Activated T-cell treated with anti-CD3 and anti-CD28 coated beads, Interleukin-2, amount 50 U/mL, for 72 hours (primary cell): Measurements from ENCODE around the gene LPP. TPM values are rescaled to one million over a fixed set of nuclear protein-coding genes. Genes with fewer than 3 reads are reported as not detected.
"Not testable (repeated sequence)": the region's sequence is repeated elsewhere in the genome, so short reads cannot be mapped to it uniquely, and the experiment has no call there.

ENCODE experiments used
- ATAC-seq, 2 donors: fragments of 150-1000 bp; cut with Tn5 transposase; replicated peaks in 1 of 2; 2 replicates each; pipeline ENCODE4 v1.10.0; 2021; ENCODE audit warnings: moderate library complexity in 2 of 2, mild to moderate bottlenecking in 1 of 2
- DNase-seq, 2 donors: peaks; one replicate each; pipeline ENCODE4 v3.0.0; 2021 to 2022; ENCODE audit warnings: mixed read lengths in 1 of 2
- H3K27ac Mint-ChIP-seq: one replicate; pipeline ENCODE4 v1.8.0; 2022; ENCODE audit warnings: mild to moderate bottlenecking, moderate library complexity, mixed read lengths
- H3K27me3 Mint-ChIP-seq: one replicate; pipeline ENCODE4 v1.8.0; 2022; ENCODE audit warnings: low read depth, mixed read lengths
- H3K36me3 Mint-ChIP-seq, 2 donors: one replicate each; pipeline ENCODE4 v1.8.0; 2022; ENCODE audit warnings: mixed read lengths in 2 of 2, mild to moderate bottlenecking in 1 of 2; ENCODE audit not compliant: insufficient read depth in 2 of 2
- H3K4me1 Mint-ChIP-seq: one replicate; pipeline ENCODE4 v1.8.0; 2022; ENCODE audit warnings: low read depth, mixed read lengths
- H3K4me3 Mint-ChIP-seq, 2 donors: one replicate each; pipeline ENCODE4 v1.8.0; 2022; ENCODE audit warnings: mild to moderate bottlenecking in 2 of 2, mixed read lengths in 2 of 2, moderate library complexity in 2 of 2
- H3K9me3 Mint-ChIP-seq, 2 donors: one replicate each; pipeline ENCODE4 v1.8.0; 2022; ENCODE audit warnings: mixed read lengths in 2 of 2
- total RNA-seq, 2 donors: library from RNA; stranded (reverse); gene quantifications; one replicate each; pipeline ENCODE4 v1.2.3, GENCODE V29; 2022

Gene LPP
- total RNA-seq, 2 donors from 2014 or later: 50.4 to 67.7 TPM

- not testable (repeated sequence) for H3K4me3 Mint-ChIP-seq, H3K9me3 Mint-ChIP-seq, H3K27me3 Mint-ChIP-seq, DNase-seq, H3K36me3 Mint-ChIP-seq, H3K27ac Mint-ChIP-seq, ATAC-seq, H3K4me1 Mint-ChIP-seq
Observed at GRCh38 chr3:188613721-188614120, 459.8 kb downstream of the LPP start.

- Mint-ChIP-seq H3K36me3 (peaks cover 0 to 2% of the 10 kb centered on the region in 2 donors), H3K4me1 (no peaks in the 10 kb centered on the region), H3K27ac (no peak overlapping the region), H3K27me3 (no peaks in the 10 kb centered on the region), H3K4me3 (no peak overlapping the region), H3K9me3 (peaks cover 0 to 2% of the 10 kb centered on the region in 2 donors)
- DNase-seq (no peak), ATAC-seq (no peak)
Observed at GRCh38 chr3:188617270-188617669, 463.3 kb downstream of the LPP start.

GRCh38 chr3:188617988-188618701 is 464.2 kb downstream of the LPP start:
- Mint-ChIP-seq H3K9me3 (peaks cover 0 to 2% of the 10 kb centered on the region in 2 donors), H3K4me3 (no peak overlapping the region), H3K27ac (no peak overlapping the region), H3K27me3 (no peaks in the 10 kb centered on the region), H3K4me1 (no peaks in the 10 kb centered on the region), H3K36me3 (peaks cover 0 to 2% of the 10 kb centered on the region in 2 donors)
- ATAC-seq (no peak), DNase-seq (no peak)

GRCh38 chr3:188620752-188621151 is 466.8 kb downstream of the LPP start:
- Mint-ChIP-seq H3K36me3 (no peaks in the 10 kb centered on the region), H3K27ac (no peak overlapping the region), H3K9me3 (peaks cover 0 to 2% of the 10 kb centered on the region in 2 donors), H3K4me3 (no peak overlapping the region), H3K27me3 (no peaks in the 10 kb centered on the region), H3K4me1 (no peaks in the 10 kb centered on the region)
- ATAC-seq: peak in 1 of 2 donors; percentile 36
- no peak for DNase-seq

GRCh38 chr3:188624384-188624783 is 470.4 kb downstream of the LPP start:
- H3K4me1 Mint-ChIP-seq: peaks cover 15% of the 10 kb centered on the region
- peaks cover 0 to 2% of the 10 kb centered on the region in 2 donors for H3K9me3 Mint-ChIP-seq
- DNase-seq: no peak
- H3K27ac Mint-ChIP-seq: no peak overlapping the region
- H3K27me3 Mint-ChIP-seq: no peaks in the 10 kb centered on the region
- ATAC-seq: no peak
- no peak overlapping the region for H3K4me3 Mint-ChIP-seq
- peaks cover 1 to 8% of the 10 kb centered on the region in 2 donors for H3K36me3 Mint-ChIP-seq

- H3K27ac Mint-ChIP-seq: no peak overlapping the region
- peaks cover 15% of the 10 kb centered on the region for H3K4me1 Mint-ChIP-seq
- peaks cover 1 to 8% of the 10 kb centered on the region in 2 donors for H3K36me3 Mint-ChIP-seq
- peaks cover 0 to 2% of the 10 kb centered on the region in 2 donors for H3K9me3 Mint-ChIP-seq
- H3K4me3 Mint-ChIP-seq: no peak overlapping the region
- no peak for ATAC-seq
- no peak for DNase-seq
- no peaks in the 10 kb centered on the region for H3K27me3 Mint-ChIP-seq
Observed at GRCh38 chr3:188624828-188625227, 470.9 kb downstream of the LPP start.

- peak overlapping the region; percentile 24 for H3K27ac Mint-ChIP-seq
- no peaks in the 10 kb centered on the region for H3K27me3 Mint-ChIP-seq
- peaks cover 1 to 9% of the 10 kb centered on the region in 2 donors for H3K36me3 Mint-ChIP-seq
- H3K4me3 Mint-ChIP-seq: peak overlapping the region in 1 of 2 donors; percentile 61
- DNase-seq (no peak), ATAC-seq (peak; percentile 76 to 84)
- H3K9me3 Mint-ChIP-seq: peaks cover 1 to 2% of the 10 kb centered on the region in 2 donors
- H3K4me1 Mint-ChIP-seq: peaks cover 15% of the 10 kb centered on the region
Observed at GRCh38 chr3:188627652-188628051, 473.7 kb downstream of the LPP start.

- H3K4me1 Mint-ChIP-seq: peaks cover 15% of the 10 kb centered on the region
- no peak overlapping the region for H3K4me3 Mint-ChIP-seq
- H3K36me3 Mint-ChIP-seq: peaks cover 4 to 12% of the 10 kb centered on the region in 2 donors
- DNase-seq (no peak), ATAC-seq (peak; percentile 29 to 65)
- H3K27me3 Mint-ChIP-seq: no peaks in the 10 kb centered on the region
- no peak overlapping the region for H3K27ac Mint-ChIP-seq
- H3K9me3 Mint-ChIP-seq: peaks cover 2 to 4% of the 10 kb centered on the region in 2 donors
Observed at GRCh38 chr3:188631291-188632010, 477.5 kb downstream of the LPP start.

GRCh38 chr3:188633206-188633605 is 479.2 kb downstream of the LPP start:
- peaks cover 2 to 9% of the 10 kb centered on the region in 2 donors for H3K9me3 Mint-ChIP-seq
- peaks cover 3% of the 10 kb centered on the region for H3K4me1 Mint-ChIP-seq
- H3K27ac Mint-ChIP-seq: no peak overlapping the region
- H3K4me3 Mint-ChIP-seq: no peak overlapping the region
- no peak for DNase-seq
- H3K27me3 Mint-ChIP-seq: no peaks in the 10 kb centered on the region
- ATAC-seq: peak in 1 of 2 donors; percentile 51
- H3K36me3 Mint-ChIP-seq: peaks cover 8 to 15% of the 10 kb centered on the region in 2 donors

- Mint-ChIP-seq H3K4me1 (no peaks in the 10 kb centered on the region), H3K9me3 (peaks cover 0 to 9% of the 10 kb centered on the region in 2 donors), H3K4me3 (no peak overlapping the region)
Observed at GRCh38 chr3:188634285-188634684, 480.3 kb downstream of the LPP start.

GRCh38 chr3:188635258-188636042 is 481.5 kb downstream of the LPP start:
- no peak for ATAC-seq

More at GRCh38 chr3:188634285-188634684, 480.3 kb downstream of the LPP start:
- Mint-ChIP-seq H3K27me3 (no peaks in the 10 kb centered on the region), H3K36me3 (peaks cover 8 to 10% of the 10 kb centered on the region in 2 donors), H3K27ac (no peak overlapping the region)
- ATAC-seq (no peak), DNase-seq (no peak)

GRCh38 chr3:188636292-188636691 is 482.3 kb downstream of the LPP start:
- not testable (repeated sequence) for H3K27me3 Mint-ChIP-seq, H3K27ac Mint-ChIP-seq, DNase-seq, H3K36me3 Mint-ChIP-seq, H3K4me1 Mint-ChIP-seq, H3K4me3 Mint-ChIP-seq, H3K9me3 Mint-ChIP-seq, ATAC-seq

More at GRCh38 chr3:188635258-188636042, 481.5 kb downstream of the LPP start:
- H3K27me3 Mint-ChIP-seq: no peaks in the 10 kb centered on the region
- peaks cover 0 to 8% of the 10 kb centered on the region in 2 donors for H3K9me3 Mint-ChIP-seq
- no peaks in the 10 kb centered on the region for H3K4me1 Mint-ChIP-seq
- no peak for DNase-seq
- H3K27ac Mint-ChIP-seq: no peak overlapping the region
- no peak overlapping the region for H3K4me3 Mint-ChIP-seq
- H3K36me3 Mint-ChIP-seq: peaks cover 8 to 9% of the 10 kb centered on the region in 2 donors

GRCh38 chr3:188641076-188641475 is 487.1 kb downstream of the LPP start:
- DNase-seq (no peak), ATAC-seq (no peak)
- Mint-ChIP-seq H3K4me3 (no peak overlapping the region), H3K27ac (peak overlapping the region; percentile 27), H3K4me1 (no peaks in the 10 kb centered on the region), H3K36me3 (peaks cover 5 to 6% of the 10 kb centered on the region in 2 donors), H3K27me3 (no peaks in the 10 kb centered on the region), H3K9me3 (peaks cover 0 to 6% of the 10 kb centered on the region in 2 donors)
